ENCODE data around the gene HMGCLL1.

HMGCLL1 gene

GRCh38 chr6:55531496-55531895 lies 47.5 kb downstream of the HMGCLL1 start:
- no peak for DNase-seq (ENCODE audit: low read depth)

- no peak for DNase-seq (ENCODE audit: low read depth)
These were observed 48.1 kb downstream of the HMGCLL1 start for GRCh38 chr6:55530931-55531330.

DNA sequence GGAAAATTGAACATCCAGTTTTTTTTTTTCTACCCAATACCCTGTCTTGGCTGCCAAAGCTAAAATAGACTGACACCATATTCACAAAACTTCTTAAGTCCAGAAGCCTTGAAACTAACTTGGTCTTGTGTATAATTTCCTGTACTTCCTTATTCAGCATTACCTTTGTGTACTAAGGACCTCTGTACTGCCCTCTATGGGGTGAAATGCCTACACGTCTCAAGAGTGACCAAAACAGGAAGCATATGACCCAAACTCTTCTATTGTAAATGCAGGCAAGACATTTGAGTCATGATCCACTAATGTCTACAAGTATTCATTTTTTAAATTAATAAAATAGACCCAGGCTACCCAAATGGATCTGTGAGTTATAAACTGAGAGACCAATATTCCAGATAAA lies 50.4 kb downstream of the HMGCLL1 start:
- DNase-seq (ENCODE audit: low read depth): no peak

DNA sequence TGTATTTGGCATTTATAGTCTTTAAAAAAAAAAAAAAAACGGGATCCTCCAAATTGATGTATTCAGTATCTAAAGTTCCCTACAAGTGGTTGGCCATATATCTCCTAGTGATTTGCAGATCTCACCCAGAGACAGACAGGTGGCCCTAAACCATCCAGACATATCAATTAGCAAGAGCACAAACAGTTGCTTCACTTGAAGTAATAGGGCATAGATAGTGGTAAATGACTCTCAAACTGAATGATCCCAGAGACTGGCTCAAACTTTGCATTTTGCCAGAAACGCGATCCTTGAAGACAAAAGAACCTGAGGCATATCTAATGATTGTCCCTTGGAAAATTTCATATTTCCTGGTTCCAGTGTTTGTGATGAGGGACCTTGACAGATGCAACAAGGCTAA lies 54.6 kb downstream of the HMGCLL1 start:
- DNase-seq (ENCODE audit: low read depth): no peak

- DNase-seq (ENCODE audit: low read depth): no peak
These were observed 60.4 kb downstream of the HMGCLL1 start for GRCh38 chr6:55518529-55519060.

DNA sequence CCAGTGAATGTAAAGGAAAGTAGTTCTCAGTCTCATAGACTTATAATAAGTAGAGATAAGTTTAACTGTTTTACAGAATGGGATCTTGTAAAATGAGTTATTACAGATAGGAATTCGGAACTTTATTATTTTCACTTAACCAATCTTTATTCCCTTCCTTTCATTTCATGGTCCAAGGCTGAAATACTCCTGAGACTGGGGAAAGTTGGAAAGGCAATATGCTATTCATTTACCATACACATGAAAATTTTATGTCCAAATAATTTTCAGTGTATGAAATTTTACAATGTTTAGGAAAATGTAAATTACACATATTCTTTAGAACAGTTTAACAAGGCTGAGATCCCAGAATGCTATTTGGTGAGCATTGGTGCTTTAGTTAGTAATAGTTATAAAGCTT lies 62.3 kb downstream of the HMGCLL1 start:
- DNase-seq (ENCODE audit: low read depth): no peak

GRCh38 chr6:55512904-55513303 lies 66.1 kb downstream of the HMGCLL1 start:
- DNase-seq (ENCODE audit: low read depth): no peak

- no peak for DNase-seq (ENCODE audit: low read depth)
These were observed 67.7 kb downstream of the HMGCLL1 start for GRCh38 chr6:55511122-55511800.

DNA sequence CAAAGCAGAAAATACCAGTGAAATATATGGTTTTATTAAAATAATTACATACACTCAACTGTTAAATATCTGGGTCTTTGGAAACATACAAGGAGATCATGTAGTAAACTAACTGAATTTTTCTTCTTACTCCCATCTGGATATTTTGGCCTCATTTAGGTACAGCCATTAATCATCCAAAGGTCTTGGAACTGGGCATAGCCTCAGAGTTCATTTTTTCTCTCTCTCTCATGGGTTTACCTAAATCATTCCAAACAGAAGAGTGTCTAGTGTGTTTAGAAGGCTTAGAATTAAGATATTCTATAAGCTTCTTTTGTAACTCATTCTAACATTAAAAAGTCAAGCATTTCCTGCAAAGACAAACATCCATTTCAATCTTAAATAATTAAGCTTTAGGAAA lies 79.4 kb downstream of the HMGCLL1 start:
- DNase-seq (ENCODE audit: low read depth): no peak

DNA sequence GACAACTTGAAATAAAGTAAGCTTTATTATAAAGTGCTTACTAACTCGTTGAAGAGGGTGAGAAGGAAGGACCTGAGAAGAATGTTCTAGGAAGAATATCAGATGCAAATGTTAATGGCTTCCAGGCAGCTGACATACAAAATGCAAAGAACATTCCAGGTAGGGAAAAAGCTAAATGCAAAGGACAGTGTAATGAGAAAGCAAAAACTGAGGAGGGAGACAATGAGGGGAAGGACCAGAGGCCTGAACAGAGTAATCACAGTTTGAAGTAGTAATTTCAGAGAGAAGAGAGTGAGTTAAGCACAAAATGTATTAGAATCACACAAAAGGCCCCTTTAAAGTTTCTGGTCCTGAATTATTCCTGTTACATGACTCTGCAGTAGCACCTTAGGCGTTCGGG lies 81.3 kb downstream of the HMGCLL1 start:
- no peak for DNase-seq (ENCODE audit: low read depth)

GRCh38 chr6:55496201-55496600 lies 82.8 kb downstream of the HMGCLL1 start:
- no peak for DNase-seq (ENCODE audit: low read depth)

DNA sequence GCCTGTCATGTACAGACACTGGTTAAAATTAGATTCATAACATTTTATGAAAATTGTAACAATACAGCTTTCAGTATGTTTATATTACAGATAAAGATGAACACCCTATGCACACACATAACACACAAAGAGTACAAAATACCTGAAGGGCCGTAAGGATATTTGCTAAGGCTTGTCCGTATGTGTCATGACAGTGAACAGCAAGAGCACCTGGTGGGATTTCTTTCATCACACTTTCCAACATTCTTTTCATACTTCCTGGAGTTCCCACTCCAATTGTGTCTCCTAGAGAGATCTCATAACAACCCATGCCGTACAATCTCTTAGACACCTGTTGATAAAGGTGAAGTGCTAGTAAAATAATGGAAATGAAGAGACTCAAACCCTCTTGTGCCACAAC lies 83.7 kb downstream of the HMGCLL1 start:
- DNase-seq (ENCODE audit: low read depth): no peak

GRCh38 chr6:55494411-55494810 lies 84.6 kb downstream of the HMGCLL1 start:
- no peak for DNase-seq (ENCODE audit: low read depth)

DNA sequence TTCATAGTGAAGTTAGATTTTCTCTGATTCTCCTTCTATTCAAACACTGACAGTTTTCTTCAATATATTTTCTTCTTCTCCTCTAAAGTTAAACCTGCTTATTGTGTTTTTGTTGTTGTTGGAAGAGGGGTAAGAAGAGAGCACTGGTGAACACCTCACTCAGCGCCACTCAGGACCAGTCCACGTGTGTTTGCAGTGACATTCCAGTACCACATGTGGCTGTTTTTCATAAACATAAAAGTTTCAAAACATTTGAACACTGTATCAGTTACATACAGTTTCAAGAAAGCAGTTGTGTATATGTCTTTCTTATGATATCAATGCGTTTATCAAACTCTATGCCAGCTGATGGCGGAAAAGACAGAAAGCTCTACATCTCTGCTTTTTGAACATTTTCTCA lies 86.7 kb downstream of the HMGCLL1 start:
- DNase-seq (ENCODE audit: low read depth): no peak

- no peak for DNase-seq (ENCODE audit: low read depth)
These were observed 88.1 kb downstream of the HMGCLL1 start for GRCh38 chr6:55490871-55491270.

GRCh38 chr6:55474382-55474781 lies 104.6 kb downstream of the HMGCLL1 start:
- DNase-seq (ENCODE audit: low read depth): no peak

- DNase-seq (ENCODE audit: low read depth): no peak
These were observed 105.3 kb downstream of the HMGCLL1 start for GRCh38 chr6:55473722-55474121.

- DNase-seq (ENCODE audit: low read depth): no peak
These were observed 109.0 kb downstream of the HMGCLL1 start for GRCh38 chr6:55469951-55470366.

DNA sequence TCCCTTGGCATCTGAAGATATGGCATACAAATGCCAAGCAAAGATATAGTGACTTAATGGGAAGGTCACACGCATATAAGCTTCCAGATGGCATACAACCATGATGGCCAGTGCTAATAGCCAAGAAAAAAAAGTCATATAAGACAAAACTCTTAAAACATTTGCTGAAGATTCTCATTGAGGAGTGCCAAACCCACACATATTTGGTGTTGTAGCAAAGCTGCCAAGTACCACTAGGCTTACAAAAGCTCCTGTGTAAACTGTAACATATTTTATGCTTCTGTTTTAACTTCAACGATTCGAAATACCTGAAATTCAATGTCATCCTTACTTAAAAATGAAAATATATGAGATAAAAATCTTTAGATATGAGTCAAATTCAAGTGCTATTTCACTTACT lies 123.0 kb downstream of the HMGCLL1 start:
- DNase-seq (ENCODE audit: low read depth): no peak

DNA sequence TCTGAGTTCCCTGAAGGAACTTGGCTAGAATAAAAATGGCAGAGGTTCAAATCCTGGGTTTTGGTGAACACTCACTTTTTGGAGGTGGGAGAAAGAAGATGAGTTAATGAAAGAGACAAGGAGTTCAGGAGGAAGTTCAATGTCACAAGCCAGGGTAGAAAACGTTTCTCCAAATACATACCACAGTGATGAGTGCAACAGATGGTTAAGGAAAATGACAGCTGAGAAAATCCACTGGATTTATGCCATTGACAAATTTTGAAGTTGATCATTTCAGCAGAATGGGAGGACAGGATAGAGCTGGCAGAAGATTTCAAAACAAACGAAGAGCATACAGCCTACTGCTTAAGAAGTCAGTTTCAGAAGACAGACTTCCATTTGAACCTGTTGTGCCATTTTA lies 129.0 kb downstream of the HMGCLL1 start:
- no peak for DNase-seq (ENCODE audit: low read depth)

DNA sequence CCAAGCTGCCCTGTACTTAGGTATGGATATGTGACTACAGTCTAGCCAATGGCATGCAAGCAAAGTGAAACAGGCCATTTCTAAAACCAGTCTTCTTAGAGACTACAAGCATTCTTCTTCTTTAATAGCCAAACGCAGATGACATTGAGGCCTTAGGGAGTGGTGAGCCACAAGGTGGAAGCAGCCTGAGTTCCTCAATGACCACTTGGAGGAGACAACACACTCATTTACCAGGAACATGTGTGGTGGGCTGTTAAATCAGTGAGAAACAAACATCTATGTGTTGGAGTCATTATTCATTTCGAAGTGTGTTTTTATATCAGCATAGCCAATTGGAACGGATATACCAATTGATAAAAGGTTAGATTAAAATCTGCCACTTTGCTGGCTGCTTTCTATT lies 129.8 kb downstream of the HMGCLL1 start:
- DNase-seq (ENCODE audit: low read depth): no peak

DNA sequence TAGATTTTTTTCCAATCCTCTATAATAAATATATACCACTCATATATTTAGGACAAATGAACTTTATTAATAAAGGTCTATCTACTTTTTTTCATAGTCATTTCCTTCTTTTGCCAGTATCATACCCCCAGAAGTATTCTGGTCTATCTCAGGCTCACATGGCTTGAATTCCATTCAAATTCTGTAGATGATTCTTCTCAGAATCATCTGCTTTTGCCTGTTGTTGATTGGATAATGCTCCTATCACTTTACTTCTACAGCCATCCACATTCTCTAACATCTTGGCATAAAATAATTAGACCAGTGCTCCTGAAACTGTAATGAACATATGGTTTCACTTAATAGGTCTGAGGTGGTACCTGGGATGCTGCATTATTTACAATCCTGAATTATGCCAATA lies 130.5 kb downstream of the HMGCLL1 start:
- no peak for DNase-seq (ENCODE audit: low read depth)

- DNase-seq (ENCODE audit: low read depth): no peak
These were observed 131.1 kb downstream of the HMGCLL1 start for GRCh38 chr6:55447891-55448290.

- no peak for DNase-seq (ENCODE audit: low read depth)
These were observed 133.3 kb downstream of the HMGCLL1 start for GRCh38 chr6:55445648-55446204.

All from GM04503 (cell line).